OCI-LY7 (cell line): ENCODE data around the gene ZNF627.
"Not testable (repeated sequence)": the region's sequence is repeated elsewhere in the genome, so short reads cannot be mapped to it uniquely, and the experiment has no call there.

Experiments used
- EZH2phosphoT487 ChIP-seq: fragments of 200-600 bp; sonication (generic); IDR thresholded peaks from 2 replicates; pipeline ENCODE4 v1.6.1; 2018; ENCODE audit warnings: low read depth, borderline replicate concordance, mild to moderate bottlenecking, mixed run types, antibody characterized with exemption, low read length, moderate library complexity, mixed read lengths
- TF ChIP-seq, protein P1 (sequence below): fragments of 200-600 bp; sonication (generic); conservative IDR thresholded peaks from 2 replicates; pipeline ENCODE4 v1.5.1; 2014; ENCODE audit warnings: mild to moderate bottlenecking, antibody characterized with exemption, low read length, moderate library complexity, mixed read lengths

DNA sequence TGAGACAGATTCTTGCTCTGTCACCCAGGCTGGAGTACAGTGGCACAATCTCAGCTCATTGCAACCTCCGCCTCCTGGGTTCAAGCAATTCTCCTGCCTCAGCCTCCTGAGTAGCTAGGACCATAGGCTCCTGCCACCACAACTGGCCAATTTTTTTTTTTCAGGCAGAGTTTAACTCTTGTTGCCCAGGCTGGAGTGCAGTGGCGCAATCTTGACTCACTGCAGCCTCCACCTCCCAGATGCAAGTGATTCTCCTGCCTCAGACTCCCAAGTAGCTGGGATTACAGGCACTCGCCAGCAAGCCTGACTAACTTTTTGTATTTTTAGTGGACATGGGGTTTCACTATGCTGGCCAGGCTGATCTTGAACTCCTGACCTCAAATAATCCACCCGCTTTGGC is 23.5 kb upstream of the ZNF627 start:
- TF ChIP-seq, protein P1, sequence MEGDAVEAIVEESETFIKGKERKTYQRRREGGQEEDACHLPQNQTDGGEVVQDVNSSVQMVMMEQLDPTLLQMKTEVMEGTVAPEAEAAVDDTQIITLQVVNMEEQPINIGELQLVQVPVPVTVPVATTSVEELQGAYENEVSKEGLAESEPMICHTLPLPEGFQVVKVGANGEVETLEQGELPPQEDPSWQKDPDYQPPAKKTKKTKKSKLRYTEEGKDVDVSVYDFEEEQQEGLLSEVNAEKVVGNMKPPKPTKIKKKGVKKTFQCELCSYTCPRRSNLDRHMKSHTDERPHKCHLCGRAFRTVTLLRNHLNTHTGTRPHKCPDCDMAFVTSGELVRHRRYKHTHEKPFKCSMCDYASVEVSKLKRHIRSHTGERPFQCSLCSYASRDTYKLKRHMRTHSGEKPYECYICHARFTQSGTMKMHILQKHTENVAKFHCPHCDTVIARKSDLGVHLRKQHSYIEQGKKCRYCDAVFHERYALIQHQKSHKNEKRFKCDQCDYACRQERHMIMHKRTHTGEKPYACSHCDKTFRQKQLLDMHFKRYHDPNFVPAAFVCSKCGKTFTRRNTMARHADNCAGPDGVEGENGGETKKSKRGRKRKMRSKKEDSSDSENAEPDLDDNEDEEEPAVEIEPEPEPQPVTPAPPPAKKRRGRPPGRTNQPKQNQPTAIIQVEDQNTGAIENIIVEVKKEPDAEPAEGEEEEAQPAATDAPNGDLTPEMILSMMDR = not testable (repeated sequence)
- TF ChIP-seq EZH2phosphoT487 = not testable (repeated sequence)
